ENCODE results near the gene AGPAT3.

The AGPAT3 gene

GRCh38 chr21:43908167-43908566, 43.1 kb downstream of the AGPAT3 start:
- H3K4me3 ChIP-seq (ENCODE audit: low read length) = no peak overlapping the region
- no peak for TF ChIP-seq ZNF274 (IDR thresholded peaks at IDR 0.05; ENCODE audit: low read depth, low read length)

- TF ChIP-seq ZNF274 (IDR thresholded peaks at IDR 0.05; ENCODE audit: low read depth, low read length) = no peak
These were observed 44.8 kb downstream of the AGPAT3 start for GRCh38 chr21:43909741-43910400.

DNA sequence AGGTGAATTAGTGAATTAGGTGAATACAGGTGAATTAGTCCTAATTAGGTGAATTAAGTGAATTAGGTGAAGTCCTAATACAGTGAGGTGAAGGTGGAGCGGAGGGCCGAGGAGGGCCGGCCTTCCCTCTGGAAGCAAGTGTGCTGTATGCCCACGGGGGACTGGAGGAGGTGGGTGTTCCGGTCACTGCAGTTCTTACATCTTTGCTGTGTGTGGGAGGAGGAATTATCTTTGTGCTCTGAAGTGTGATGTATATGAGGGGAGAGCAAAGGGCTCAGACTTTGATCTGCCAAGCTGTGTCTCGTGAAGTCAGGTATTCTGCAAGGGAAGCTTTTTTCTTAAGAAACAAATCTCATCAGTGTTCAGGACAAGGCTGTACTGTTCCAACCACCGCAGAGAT, 45.4 kb downstream of the AGPAT3 start:
- H3K4me3 ChIP-seq (ENCODE audit: low read length) = no peak overlapping the region
- no peak for TF ChIP-seq ZNF274 (IDR thresholded peaks at IDR 0.05; ENCODE audit: low read depth, low read length)

More at GRCh38 chr21:43909741-43910400, 44.8 kb downstream of the AGPAT3 start:
- H3K4me3 ChIP-seq (ENCODE audit: low read length) = no peak overlapping the region

DNA sequence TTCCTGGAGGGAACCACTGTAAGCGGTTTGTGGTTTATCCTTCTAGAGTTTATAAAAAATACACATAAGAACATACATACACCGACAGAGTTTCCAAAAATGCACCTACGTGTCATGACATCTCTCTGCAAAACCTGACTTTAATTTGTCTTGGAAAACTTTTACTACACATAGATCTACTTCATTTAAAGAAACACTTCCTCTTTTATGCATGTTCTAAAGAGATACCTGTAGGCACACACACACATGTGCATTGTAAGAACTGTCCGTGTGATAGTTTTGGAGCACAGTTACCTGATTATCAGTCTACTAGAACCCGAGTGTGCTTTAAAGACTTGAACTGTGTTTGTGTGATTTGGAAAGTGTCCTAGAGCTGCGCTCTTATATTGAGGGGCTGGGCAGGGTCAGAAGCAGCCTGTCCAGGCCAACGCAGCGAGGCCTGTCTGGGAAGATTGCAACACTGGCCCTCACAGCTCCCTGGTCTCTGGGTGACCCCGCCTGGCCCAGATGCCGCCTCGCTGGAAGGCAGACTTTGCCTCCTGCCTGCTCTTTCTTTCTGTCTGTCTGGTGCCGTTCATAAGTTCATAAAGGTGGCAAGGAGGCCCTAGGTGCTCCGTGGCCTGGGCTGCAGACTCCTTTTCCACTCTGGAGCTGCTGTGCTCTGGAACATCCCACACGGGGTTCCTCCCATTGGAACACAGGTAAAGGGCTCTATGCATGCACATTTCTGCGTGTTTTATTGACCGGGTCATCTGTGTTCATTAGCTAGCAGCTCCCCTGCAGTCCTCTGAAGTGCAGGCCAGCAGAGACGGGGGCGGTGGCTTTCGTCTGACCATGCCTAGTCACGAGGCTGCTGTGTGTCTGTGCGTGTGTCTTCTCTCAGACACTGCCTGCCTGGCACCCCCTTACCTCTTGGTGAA, 46.3 kb downstream of the AGPAT3 start:
- no peak for TF ChIP-seq ZNF274 (IDR thresholded peaks at IDR 0.05; ENCODE audit: low read depth, low read length)
- no peak overlapping the region for H3K4me3 ChIP-seq (ENCODE audit: low read length)

DNA sequence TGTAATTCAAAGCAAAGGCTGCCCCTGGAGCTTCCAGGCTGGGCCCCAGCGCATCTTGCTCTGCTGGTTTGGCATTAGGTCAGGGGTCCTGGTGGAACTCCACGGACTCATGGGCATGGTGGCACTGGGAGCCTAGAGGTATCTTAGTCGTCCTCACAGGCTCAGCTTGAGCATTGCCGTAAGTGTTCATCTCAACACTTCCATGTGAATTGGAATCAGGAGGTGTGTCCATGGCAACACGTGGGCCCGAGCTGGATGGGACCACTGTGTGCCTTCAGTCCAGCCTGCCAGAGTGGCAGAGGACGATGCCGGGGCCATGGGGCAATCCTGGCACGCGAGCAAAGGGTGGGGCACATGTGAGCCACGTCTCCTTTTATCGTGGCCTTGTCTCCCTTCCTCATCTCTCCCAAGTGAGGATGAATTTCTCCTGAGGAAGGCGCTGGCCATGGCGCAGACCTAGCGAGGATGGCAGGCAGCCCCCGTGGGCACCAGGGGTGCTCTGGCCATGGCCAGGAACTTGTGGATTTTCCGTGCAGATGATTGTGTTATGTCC, 47.0 kb downstream of the AGPAT3 start:
- TF ChIP-seq ZNF274 (IDR thresholded peaks at IDR 0.05; ENCODE audit: low read depth, low read length) = no peak
- H3K4me3 ChIP-seq (ENCODE audit: low read length) = no peak overlapping the region

DNA sequence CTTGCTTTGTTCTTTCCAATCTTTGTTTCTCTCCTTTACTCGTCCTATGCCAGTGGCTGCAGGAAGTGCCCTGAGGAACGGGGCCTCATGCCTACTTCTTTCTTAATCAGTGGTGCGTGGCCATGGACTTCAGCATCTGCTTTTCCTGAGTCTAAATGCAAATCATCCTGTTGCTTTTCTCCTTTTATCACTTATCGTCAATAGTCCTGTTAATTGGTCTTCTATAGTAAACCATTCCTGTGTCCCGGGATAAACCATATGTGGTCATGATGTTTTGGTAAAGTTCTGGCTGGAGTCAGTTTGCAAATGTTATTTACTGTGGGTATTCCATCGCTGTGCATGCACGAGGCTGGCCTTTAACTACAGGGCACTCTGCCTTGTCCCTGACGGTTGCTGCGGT, 47.5 kb downstream of the AGPAT3 start:
- H3K4me3 ChIP-seq (ENCODE audit: low read length) = no peak overlapping the region
- TF ChIP-seq ZNF274 (IDR thresholded peaks at IDR 0.05; ENCODE audit: low read depth, low read length) = no peak

DNA sequence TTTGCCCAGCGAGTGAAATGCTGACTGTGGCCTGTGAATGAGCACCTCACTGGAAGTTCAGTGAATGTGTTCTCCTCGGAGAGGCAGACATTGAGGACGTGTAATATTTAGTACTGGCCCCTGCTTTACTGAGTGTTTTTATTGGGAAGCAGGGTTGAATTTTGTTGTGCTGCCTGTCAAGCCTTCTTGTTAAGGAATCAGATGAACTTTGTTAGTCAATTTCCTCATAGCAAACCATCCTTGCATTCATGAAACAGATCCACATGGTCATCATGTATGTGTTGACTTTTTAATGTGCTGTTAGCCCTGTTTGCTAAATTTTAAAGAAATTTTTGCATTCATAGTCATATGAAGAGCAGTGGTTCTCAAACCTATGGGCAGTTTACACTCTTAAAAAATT, 47.9 kb downstream of the AGPAT3 start:
- H3K4me3 ChIP-seq (ENCODE audit: low read length) = no peak overlapping the region
- no peak for TF ChIP-seq ZNF274 (IDR thresholded peaks at IDR 0.05; ENCODE audit: low read depth, low read length)

DNA sequence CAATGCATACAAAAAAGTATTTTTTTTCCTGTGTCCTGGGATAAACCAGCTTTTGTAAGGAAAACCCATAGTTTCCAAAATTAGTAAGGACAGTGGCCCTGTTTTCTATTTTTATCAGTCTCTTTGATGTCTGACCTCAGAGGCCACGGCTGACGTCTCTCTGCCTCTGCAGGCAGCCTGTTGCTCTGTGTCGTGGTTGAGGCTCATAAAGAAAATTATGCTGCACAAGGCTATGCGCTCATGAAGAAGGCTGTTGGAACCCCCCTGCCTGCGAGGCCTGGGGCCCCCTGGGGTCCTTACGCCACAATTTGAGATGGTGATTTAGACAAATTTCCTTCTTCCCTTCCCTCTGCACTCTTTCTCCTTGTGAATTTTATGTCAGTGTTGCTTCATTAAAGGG, 48.9 kb downstream of the AGPAT3 start:
- TF ChIP-seq ZNF274 (IDR thresholded peaks at IDR 0.05; ENCODE audit: low read depth, low read length) = no peak
- H3K4me3 ChIP-seq (ENCODE audit: low read length) = no peak overlapping the region

- no peak for TF ChIP-seq ZNF274 (IDR thresholded peaks at IDR 0.05; ENCODE audit: low read depth, low read length)
- peak overlapping the region; percentile 87; the same call in 1 of the 2 replicates for H3K4me3 ChIP-seq (ENCODE audit: low read length)
These were observed 51.1 kb downstream of the AGPAT3 start for GRCh38 chr21:43916076-43916475.

GRCh38 chr21:43916691-43917514, 51.9 kb downstream of the AGPAT3 start:
- H3K4me3 ChIP-seq (ENCODE audit: low read length) = peak overlapping the region; percentile 87

GRCh38 chr21:43917515-43918384, 52.7 kb downstream of the AGPAT3 start:
- peak overlapping the region; percentile 87 for H3K4me3 ChIP-seq (ENCODE audit: low read length)
- TF ChIP-seq ZNF274 (IDR thresholded peaks at IDR 0.05; ENCODE audit: low read depth, low read length) = no peak

More at GRCh38 chr21:43916691-43917514, 51.9 kb downstream of the AGPAT3 start:
- TF ChIP-seq ZNF274 (IDR thresholded peaks at IDR 0.05; ENCODE audit: low read depth, low read length) = no peak

GRCh38 chr21:43918385-43918947, 53.4 kb downstream of the AGPAT3 start:
- no peak for TF ChIP-seq ZNF274 (IDR thresholded peaks at IDR 0.05; ENCODE audit: low read depth, low read length)
- peak overlapping the region; percentile 87; the same call in 1 of the 2 replicates for H3K4me3 ChIP-seq (ENCODE audit: low read length)

GRCh38 chr21:43919283-43919682, 54.3 kb downstream of the AGPAT3 start:
- TF ChIP-seq ZNF274 (IDR thresholded peaks at IDR 0.05; ENCODE audit: low read depth, low read length) = no peak
- no peak overlapping the region for H3K4me3 ChIP-seq (ENCODE audit: low read length)
